Esophagus squamous epithelium (tissue), 4 donors: ENCODE measurements around the gene MYH15.

Source experiments
- CTCF ChIP-seq, 6 experiments: fragments of 450-650 bp in 4 of 6; fragments of 200-600 bp in 2 of 6; sonication (generic) in 2 of 6; IDR thresholded peaks; one replicate each; pipeline ENCODE4 v1.5.1; 2016 to 2019; ENCODE audit warnings: antibody characterized with exemption in 6 of 6, mild to moderate bottlenecking in 4 of 6, moderate library complexity in 4 of 6
- POLR2A ChIP-seq, 4 donors: fragments of 450-650 bp; IDR thresholded peaks; one replicate each; pipeline ENCODE4 v1.6.1; 2017; ENCODE audit warnings: antibody characterized with exemption in 4 of 4, mild to moderate bottlenecking in 4 of 4, moderate library complexity in 3 of 4

GRCh38 chr3:108486941-108487340 lies 23.5 kb downstream of the MYH15 start:
- TF ChIP-seq CTCF (IDR thresholded peaks at IDR 0.05) (no peak), POLR2A (IDR thresholded peaks at IDR 0.05) (no peak)
